GM18873 (cell line): Measurements from ENCODE around the gene SRL.
"Not testable (repeated sequence)": the region's sequence is repeated elsewhere in the genome, so short reads cannot be mapped to it uniquely, and the experiment has no call there.

Experiments
- ATAC-seq: cut with Tn5 transposase; IDR thresholded peaks from one replicate; pipeline ENCODE4 v1.9.1; 2021; ENCODE audit warnings: mild to moderate bottlenecking, moderate library complexity, moderate number of reproducible peaks; ENCODE audit not compliant: unreplicated experiment, low FRiP score

The SRL gene

DNA sequence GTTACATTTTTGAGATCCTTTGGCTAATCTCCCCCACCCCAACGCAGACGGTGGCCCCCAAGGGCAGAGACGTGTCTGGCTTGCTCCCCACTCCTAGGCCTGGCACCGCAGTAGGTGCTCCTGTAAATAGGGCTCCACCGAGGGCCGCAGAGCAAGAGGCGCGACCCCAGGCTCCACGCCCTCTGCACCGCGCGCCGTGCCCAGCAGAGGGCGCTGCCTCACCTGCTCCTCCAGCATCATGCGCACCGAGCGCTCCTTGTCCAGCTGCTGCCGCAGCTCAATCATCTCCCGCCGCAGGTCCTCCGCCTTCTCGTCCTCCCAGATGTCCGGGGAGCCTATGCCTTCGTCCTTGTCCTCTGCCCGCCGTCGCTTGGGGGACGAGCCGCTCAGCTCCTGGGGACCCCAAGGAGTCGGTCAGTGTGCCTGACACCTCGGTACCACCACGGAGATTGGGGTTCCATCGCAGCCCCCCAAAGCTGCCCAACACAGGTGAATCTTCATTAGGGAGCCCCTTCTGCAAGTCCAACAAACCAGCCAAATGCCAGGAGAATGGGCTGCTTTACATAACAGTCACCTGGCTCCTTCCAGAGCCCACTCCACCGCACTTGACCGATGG lies 19.8 kb upstream of the SRL start:
- no peak for ATAC-seq

DNA sequence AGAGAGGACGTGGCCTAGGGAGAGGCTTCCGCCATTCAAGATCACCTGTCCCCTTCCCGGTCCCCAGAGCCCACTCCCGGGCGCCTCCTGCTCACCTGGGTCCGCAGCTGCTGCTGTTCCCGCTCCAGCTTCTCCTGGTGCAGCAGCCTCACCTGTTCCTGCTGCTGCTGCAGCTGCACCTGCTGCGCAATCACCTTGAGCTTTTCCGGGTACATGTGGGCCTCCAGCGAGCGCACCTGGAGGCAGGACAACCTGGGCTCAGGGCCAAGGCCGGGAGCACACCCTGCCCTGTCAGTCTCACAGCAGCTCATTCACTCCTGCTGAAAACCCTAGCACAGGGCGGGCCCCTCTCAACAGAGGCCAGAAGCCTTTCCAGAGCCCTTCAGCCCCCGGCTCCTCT lies 18.5 kb upstream of the SRL start:
- no peak for ATAC-seq

- ATAC-seq = no peak
Measured at GRCh38 chr16:4257646-4258556, 16.0 kb upstream of the SRL start.

DNA sequence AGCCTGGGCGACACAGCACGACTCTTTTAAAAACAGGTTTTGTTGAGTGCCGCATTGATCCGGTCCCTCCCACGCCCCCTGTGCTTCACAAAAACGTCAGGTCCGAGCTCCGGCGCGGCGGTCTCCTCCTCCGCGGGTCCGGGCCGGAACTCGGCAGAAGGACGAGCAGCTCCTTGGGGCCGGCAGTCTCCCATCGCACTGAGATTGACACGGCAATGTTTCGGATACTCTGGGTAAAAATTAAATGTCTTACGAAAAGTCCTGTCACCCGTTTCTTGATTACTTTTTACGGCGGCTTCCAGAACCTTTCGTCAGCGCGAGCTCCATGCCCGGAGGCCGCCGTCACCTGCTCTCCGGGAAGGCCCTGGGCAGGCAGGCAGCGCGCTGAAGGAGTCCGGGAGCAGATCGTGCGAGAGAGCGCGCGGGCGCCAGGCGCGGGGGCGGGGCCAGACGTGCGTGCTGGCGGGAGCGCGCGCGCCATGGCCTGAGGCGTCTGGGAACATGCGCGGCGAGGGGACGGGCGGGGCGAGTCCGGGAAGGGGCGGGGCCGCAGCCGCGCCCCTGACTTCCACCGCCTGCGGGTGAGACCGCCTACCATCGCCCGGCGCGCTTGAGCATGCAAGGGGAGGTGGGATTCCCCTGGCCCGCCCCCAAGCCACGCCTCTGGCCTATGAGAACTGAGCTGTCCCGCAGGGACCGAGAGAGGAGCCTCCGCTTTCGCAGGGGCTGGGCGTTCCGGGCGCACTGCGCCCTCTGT lies 11.7 kb upstream of the SRL start:
- ATAC-seq = peak; percentile 93

GRCh38 chr16:4253012-4253393 lies 11.1 kb upstream of the SRL start:
- ATAC-seq = not testable (repeated sequence)

DNA sequence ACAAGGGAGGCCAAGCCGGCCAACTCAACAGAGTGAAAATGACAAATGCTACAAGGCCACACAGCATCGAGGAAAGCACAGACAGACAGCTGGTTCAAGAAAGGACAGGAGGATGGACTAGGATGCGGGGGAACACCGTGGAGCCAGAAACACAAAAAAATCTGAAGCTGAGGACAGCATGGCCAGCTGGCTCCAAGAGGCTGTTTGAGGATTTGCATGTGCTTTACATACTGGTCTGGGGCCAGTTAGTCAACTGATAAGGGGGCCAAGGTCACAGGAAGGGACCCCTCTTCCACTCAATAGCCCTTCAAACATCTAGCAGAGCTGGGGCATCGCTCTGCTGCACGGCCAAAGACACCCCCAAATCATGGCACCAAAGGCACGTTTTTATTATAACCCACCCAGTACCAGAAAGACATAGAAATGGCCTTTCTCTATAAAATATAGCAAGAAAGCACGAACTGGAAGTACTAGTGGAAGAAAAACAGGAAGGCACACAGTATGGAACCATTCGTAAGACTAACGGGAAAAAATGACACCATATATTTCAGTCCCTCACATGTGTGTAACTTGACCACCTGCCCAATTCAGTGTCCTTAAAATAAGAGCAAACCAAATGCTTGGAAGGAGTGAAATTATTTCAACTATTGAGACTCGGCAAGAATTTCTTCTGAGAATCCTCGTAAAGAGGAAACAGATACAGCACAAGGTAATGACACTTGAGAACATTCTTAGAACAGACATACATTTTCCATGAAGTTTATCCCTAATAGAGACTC lies 7.8 kb upstream of the SRL start:
- no peak for ATAC-seq

DNA sequence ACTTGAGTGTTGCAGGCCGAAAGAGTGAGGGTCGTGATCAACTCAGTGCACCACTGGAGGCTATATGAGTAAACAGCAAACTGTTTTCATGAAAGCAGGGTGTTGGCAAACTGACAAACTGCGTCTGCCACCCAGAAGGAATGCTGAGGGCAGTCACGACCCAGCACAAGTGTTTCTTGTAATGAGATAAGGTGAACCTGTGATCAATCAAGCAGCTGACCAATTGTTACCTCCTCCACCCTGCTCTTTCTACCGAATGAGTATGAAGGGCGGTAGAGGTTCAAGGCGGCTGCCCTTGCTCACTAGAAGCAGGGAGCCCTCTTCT lies 5.5 kb upstream of the SRL start:
- ATAC-seq = no peak

DNA sequence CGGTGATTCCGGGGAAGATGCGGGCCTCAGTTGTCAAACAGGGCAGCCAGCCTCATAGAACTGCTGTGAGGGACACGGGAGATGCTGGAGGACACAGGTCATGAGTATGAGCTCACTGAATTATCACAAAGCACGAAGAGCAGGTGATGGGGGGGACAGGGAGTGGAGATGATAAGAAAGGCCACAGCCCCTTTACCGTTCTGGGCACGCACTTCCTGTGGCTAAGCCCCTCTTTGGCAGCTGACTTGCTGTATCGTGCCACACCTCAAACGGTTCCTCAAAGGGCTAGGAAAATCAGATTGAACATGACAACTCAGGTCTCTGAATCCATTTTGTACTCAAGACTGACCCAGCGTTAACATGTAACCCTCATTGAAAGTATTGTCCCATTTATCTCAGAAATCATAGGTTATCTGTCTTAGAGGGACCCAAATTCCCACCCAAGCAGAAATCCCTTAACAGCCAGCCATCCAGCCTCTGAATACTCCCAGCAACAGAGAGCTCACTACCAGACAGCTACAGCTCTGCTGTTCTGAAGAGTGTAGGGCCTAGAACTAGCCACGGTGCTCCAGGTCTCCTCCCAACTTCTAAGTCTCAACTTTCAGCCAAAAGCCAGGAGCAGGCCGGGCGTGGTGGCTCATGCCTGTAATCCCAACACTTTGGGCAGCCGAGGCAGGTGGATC lies 5.0 kb upstream of the SRL start:
- ATAC-seq = no peak

DNA sequence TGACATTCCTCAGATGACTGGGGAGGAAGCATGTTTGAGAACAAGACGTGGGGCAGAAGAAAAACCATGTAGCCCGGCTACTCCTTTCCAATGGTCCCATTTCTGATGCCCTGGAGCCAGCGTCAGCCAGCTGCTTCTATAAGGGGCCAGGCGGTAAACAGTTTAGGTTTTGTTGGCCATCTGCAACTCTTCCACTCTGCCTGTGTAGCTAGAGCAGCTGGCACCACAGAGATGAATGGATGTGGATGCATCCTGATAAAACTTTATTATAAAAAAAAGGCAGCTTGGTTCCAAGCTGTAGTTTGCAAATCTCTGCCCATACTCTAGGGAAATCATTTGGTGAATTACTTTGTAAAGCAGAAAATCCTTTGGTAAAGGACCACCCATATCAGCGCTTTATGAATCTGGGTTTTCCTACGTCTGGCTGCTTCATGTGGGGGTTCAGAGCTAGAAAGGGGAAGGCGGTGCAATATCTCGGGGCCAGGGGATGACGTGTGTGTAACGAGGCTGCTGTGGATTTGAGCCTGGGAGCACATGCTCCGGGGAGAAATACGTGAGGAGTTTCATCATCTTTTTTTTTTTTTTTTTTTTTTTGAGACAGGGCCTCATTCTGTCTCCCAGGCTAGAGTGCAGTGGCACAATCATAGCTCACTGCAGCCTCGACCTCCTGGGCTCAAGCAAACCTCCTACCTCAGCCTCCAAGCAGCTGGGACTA lies 3.4 kb upstream of the SRL start:
- ATAC-seq = no peak

- no peak for ATAC-seq
Measured at GRCh38 chr16:4244254-4245076, 2.6 kb upstream of the SRL start.

DNA sequence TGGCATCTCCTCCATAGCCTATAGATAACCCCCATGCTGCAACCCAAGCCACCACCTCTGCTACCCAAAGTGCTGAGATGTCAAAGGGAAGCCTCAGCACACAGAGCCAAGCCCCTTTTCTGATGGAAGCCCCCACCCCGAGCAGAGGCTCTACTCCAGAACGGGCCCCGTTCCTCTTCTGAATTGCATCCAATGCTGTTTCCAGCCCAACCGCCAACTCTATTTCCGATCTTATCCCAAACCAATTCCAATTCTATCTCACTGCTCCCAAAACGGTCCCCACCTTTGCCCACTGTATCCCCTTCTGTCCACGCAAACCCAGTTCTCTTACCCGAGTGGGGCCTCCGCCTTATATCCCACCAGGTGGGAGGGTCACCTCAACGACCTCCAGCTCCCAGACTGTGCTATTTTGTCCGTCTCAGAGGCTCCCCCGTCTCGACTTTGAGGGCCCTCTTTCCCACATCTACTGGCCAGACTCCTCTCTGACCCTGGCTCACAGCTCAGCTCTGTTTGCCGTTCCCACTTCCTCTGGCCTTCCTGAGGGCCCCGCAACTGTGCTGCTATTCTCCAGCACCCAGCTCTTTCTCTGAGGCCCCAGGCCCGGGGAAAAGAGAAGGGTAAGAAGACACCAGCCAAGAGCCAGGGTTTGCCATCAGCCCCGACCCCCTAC lies 487 bp downstream of the SRL start:
- no peak for ATAC-seq

DNA sequence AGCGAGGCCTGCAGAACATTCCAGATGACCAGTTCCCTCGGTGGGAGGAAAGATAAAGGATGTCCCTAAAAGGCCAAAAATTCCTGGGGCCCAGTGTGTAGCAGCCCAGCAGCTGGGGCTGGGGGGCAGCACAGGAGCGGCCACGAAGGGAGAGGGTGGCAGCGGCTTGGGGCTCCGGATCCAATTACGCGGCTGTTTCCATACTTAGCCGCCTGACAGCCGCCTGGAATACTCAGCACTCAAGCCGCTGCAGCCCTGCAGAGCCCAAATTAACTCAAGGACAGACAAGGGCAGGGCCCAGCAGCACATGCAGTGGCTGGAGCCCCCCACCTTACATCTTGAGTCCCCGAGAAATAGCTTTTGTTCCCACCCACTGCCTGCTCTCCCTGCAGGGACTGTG lies 1.3 kb downstream of the SRL start:
- no peak for ATAC-seq

- no peak for ATAC-seq
Measured at GRCh38 chr16:4239682-4240175, 2.2 kb downstream of the SRL start.

- no peak for ATAC-seq
Measured at GRCh38 chr16:4239020-4239419, 2.9 kb downstream of the SRL start.

GRCh38 chr16:4233431-4233830 lies 8.4 kb downstream of the SRL start:
- ATAC-seq = no peak

DNA sequence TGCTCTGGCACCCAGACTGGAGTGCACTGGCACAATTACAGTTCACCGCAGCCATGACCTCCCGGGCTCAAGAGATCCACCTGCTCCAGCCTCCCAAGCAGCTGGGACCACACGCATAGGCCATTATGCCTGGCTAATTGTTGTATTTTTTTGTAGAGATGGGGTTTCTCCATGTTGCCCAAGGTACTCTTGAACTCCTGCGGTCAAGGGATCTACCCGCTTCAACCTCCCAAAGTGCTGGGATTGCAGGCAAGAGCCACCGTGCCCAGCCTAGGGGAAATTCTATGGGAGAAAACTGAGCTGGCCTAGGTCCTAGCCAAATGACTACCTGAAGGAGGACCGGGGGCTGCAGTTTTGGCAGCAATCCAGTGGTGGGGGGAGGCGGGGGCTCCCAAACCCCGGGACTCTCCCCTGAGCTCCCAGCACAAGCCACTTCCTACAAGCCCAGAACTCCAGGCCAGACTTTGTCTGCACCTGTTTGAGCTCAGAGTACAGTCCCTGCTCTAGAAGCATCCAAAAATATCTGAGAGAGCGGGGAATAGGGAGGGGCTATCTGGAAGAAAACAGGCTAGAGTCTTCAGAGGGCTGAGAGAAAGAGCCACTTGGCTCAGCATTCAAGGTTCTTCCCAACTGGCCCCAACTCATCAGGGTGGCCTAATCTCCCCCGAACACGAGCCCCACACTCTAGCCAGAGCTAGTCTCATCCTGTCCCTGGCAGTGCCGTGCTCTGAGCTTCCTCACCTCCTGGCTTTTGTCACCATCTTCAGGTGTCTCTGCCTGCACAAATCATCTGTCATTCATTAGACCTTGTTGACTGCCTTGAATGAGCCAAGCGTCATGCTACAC lies 9.1 kb downstream of the SRL start:
- no peak for ATAC-seq

DNA sequence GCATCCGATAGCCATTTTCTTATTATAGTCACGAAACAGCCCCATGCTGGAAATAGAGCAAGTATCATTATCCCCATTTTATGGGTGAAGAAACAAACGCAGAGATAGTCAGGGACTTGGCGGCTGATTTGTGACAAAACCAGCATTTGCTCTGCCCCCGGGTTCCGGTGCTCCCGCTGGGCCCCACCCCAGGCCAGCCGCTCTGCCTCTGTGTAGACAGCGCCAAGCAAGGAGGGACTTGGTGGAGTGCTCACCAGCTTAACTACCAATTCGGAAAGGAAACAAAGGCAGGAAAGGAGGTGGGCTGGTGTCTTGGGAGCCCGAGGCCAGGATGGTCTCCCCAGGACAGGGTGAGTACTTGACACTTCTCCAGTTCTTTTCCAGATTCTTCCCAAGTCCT lies 10.0 kb downstream of the SRL start:
- ATAC-seq = no peak
